ENCODE results near the gene KRT73.

GRCh38 chr12:52585946-52586345, 32.4 kb downstream of the KRT73 start:
- TF ChIP-seq CREB1 (IDR thresholded peaks at IDR 0.05; ENCODE audit: low read depth) (no peak), EP300 (IDR thresholded peaks at IDR 0.05; ENCODE audit: borderline replicate concordance) (no peak), CEBPB (IDR thresholded peaks at IDR 0.05) (no peak), TAF1 (IDR thresholded peaks at IDR 0.05; ENCODE audit: low read depth) (no peak), REST (IDR thresholded peaks at IDR 0.05; ENCODE audit: low read depth) (no peak), RAD21 (IDR thresholded peaks at IDR 0.05; ENCODE audit: low read depth) (peak; percentile 38), MAX (IDR thresholded peaks at IDR 0.05) (no peak), FOXM1 (IDR thresholded peaks at IDR 0.05; ENCODE audit: borderline replicate concordance, low read depth) (no peak)

All from Ishikawa (cell line).